ENCODE measurements around the gene WDR70.

DNA sequence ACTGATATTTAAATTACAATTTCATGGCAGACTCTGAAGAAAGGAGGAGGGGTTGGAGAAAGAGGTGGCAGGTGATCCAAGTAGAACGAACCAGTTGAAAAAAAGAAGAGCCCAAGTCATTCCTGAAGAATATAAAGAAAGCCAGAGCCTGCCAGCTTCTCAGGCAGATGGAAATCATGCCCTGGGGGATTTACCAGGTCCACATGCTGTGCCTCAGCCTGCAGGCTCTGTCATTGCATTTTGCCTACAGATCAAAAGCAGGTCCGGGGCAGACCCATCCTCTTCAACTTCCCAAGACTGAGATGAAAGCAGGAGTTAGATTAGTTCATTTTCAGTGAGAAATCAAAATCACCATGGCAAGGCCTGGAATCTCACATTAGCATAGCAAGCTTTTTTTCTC is 412.2 kb downstream of the WDR70 start:
- no peak for TF ChIP-seq CTCF (conservative IDR thresholded peaks at IDR 0.05; ENCODE audit: low read depth, low read length)
- no peak for TF ChIP-seq EZH2phosphoT487 (IDR thresholded peaks at IDR 0.05; ENCODE audit: borderline replicate concordance, low read length)
- no peak for TF ChIP-seq EZH2 (IDR thresholded peaks at IDR 0.05; ENCODE audit: low read length, unreplicated experiment)
